Heart left ventricle (tissue), 16 donors: ENCODE results near the gene GRB2. TPM values are rescaled to one million over a fixed set of nuclear protein-coding genes. Genes with fewer than 3 reads are reported as not detected.
"Not testable (repeated sequence)": the region's sequence is repeated elsewhere in the genome, so short reads cannot be mapped to it uniquely, and the experiment has no call there.

Experiments
- ATAC-seq, 4 donors: fragments of 200-7000 bp; cut with Tn5 transposase; one replicate each; pipeline ENCODE4 v1.9.1; 2020 to 2022; ENCODE audit warnings: moderate library complexity in 4 of 4, mild to moderate bottlenecking in 3 of 4, moderate number of reproducible peaks in 1 of 4
- DNase-seq, 5 donors: peaks; one replicate each; pipeline ENCODE4 v3.0.0-alpha.2; 2020
- H3K27ac ChIP-seq, 12 donors: fragments of 200-600 bp; sonication (generic) in 4 of 12; one replicate each; pipeline versions ENCODE4 v1.5.0 to v1.8.0; 2016 to 2022; ENCODE audit warnings: mild to moderate bottlenecking in 2 of 12
- H3K27me3 ChIP-seq, 9 donors: fragments of 200-600 bp; sonication (generic) in 2 of 9; one replicate each; pipeline versions ENCODE4 v1.5.1 to v1.8.0; 2016 to 2022; ENCODE audit warnings: mild to moderate bottlenecking in 3 of 9
- H3K36me3 ChIP-seq, 9 donors: fragments of 200-600 bp; sonication (generic) in 2 of 9; one replicate each; pipeline versions ENCODE4 v1.5.0 to v1.8.0; 2018 to 2022; ENCODE audit warnings: mild to moderate bottlenecking in 2 of 9
- H3K4me1 ChIP-seq, 12 donors: fragments of 200-600 bp; sonication (generic) in 4 of 12; one replicate each; pipeline versions ENCODE4 v1.5.0 to v1.8.0; 2016 to 2022; ENCODE audit warnings: mild to moderate bottlenecking in 3 of 12
- H3K4me3 ChIP-seq, 12 donors: fragments of 200-600 bp; sonication (generic) in 4 of 12; one replicate each; pipeline versions ENCODE4 v1.5.0 to v1.8.0; 2017 to 2022; ENCODE audit warnings: mild to moderate bottlenecking in 9 of 12, moderate library complexity in 4 of 12
- H3K9me3 ChIP-seq, 12 donors: fragments of 200-600 bp; sonication (generic) in 4 of 12; one replicate each; pipeline versions ENCODE4 v1.5.0 to v1.8.0; 2016 to 2022; ENCODE audit warnings: mild to moderate bottlenecking in 1 of 12
- CTCF ChIP-seq, 12 donors: fragments of 200-600 bp; sonication (generic) in 4 of 12; IDR thresholded peaks; one replicate each; pipeline versions ENCODE4 v1.5.0 to v1.8.0; 2018 to 2022; ENCODE audit warnings: antibody characterized with exemption in 12 of 12, mild to moderate bottlenecking in 5 of 12
- POLR2A ChIP-seq, 2 donors: fragments of 450-650 bp; IDR thresholded peaks; one replicate each; pipeline ENCODE4 v1.6.1; 2017; ENCODE audit warnings: antibody characterized with exemption in 2 of 2, mild to moderate bottlenecking in 2 of 2, moderate library complexity in 2 of 2
- WGBS, 4 donors: extraction: QIAGEN DNeasy Blood & Tissue Kit in 2 of 4; methylation state at CpG; one replicate each; pipeline versions ENCODE4 v1.1.5 to v1.1.7; 2013 to 2018; 5-methylcytosine and 5-hydroxymethylcytosine counted together
- intact Hi-C, 10 donors: fragments of 100-400 bp; cut with DNase I; formaldehyde crosslinking; loops; one replicate each; pipeline versions ENCODE4 v1.11.1 to v1.14.2; 2022
- polyA plus RNA-seq, 2 donors: library from polyadenylated mRNA; stranded (reverse); fragments of 200-250 nt; gene quantifications; one replicate each; pipeline ENCODE4 v1.2.3, GENCODE V29; 2013
- total RNA-seq, 9 donors: library from RNA; depleted of rRNA in 2 of 9; stranded (reverse); fragments of >200 nt in 2 of 9; fragmentation: NEBNext Ultra II Directional in 3 of 9; extraction: Animal tissue kit (Norgen Biotek cat#: 25700) in 3 of 9; gene quantifications; one replicate each; pipeline versions ENCODE4 v1.1.0 to v1.2.4, GENCODE V29; 2016 to 2023
- donor health status: ischemic (EF 13 %, LVEDD 7.1; RV severe dilation, severe dysfunction).
- donor health status: healthy with polysubstance abuse.
- donor health status: DM: no; HTN: yes; CAD: no.
- donor health status: DM: no; HTN: no; CAD: no.
- donor health status: ischemic (EF 25% LVEDD 6.9; RV normal size, moderate dysfunction).
- donor health status: ischemic (EF 25% LVEDD 5.7; RV mildly dilated, moderate dysfunction).
- donor health status: healthy.
- donor health status: DM: yes; HTN: yes; CAD: no.
- donor health status: ischemic (EF 35%, LVEDD 5.7; RV mildly dilated, moderate dysfunction).
- donor health status: nonischemic (EF 11% LVEDD 7.7; RV severe dilation, severe dysfunction).
- donor health status: DM: yes; HTN: yes; CAD: no.
- donor health status: PGD.
- donor health status: ischemic (EF 29% LVEDD 5.4; RV normal size, mild dysfunction).
- donor health status: nonischemic (EF 23%, LVEDD 6.1; RV moderate dilation, normal function).

Gene GRB2
- total and polyA plus RNA-seq, 11 donors, result 24.5 to 145 (median 67.7) TPM

DNA sequence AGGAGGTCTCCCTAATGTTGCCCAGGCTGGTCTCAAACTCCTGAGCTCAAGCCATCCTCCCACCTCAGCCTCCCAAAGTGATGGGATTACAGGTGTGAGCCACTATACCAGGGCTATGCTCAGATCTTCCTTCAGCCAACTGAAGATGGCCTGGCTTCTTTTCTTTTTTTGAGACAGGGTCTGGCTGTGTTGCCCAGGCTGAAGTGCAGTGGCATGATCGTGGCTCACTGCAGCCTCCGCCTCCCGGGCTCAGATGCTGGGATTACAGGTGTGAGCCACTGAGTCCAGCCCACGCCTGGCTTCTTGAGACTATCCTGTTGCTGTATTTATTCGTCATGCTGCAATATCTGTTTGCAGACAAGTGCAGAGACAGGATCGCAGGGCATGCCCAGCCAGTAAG lies 120.4 kb downstream of the GRB2 start:
- WGBS, 4 donors, result 80 to 94% (median 85%) methylated on average over 6 of the region's 6 CpGs
- TF ChIP-seq CTCF (IDR thresholded peaks at IDR 0.05) (no peak), POLR2A (IDR thresholded peaks at IDR 0.05) (no peak)

GRCh38 chr17:75280189-75280588 lies 125.3 kb downstream of the GRB2 start:
- not testable (repeated sequence) for H3K9me3 ChIP-seq, H3K27me3 ChIP-seq, H3K27ac ChIP-seq, H3K4me3 ChIP-seq, DNase-seq, ATAC-seq, H3K4me1 ChIP-seq
- intact Hi-C loops, result loop anchor here in 2 of 10 donors (10.0 kb wide), 2 partner anchors 125 to 235 kb away; partner anchors contain the start of genes CASKIN2 (in 1 of the 2), GRB2 (in 1 of the 2) and TSEN54 (in 1 of the 2)
- 97 to 98% (median 98%) methylated on average over 4 of the region's 4 CpGs for WGBS, 4 donors
- H3K36me3 ChIP-seq, result peaks cover 0 to 66% (median 25%) of the 10 kb centered on the region in 9 donors

More for the DNA sequence above, 120.4 kb downstream of the GRB2 start:
- Histone ChIP-seq H3K27ac (no peak overlapping the region), H3K4me1 (peaks cover 0 to 15% (median 4%) of the 10 kb centered on the region in 12 donors), H3K27me3 (no peaks in the 10 kb centered on the region), H3K9me3 (no peaks in the 10 kb centered on the region), H3K4me3 (no peak overlapping the region), H3K36me3 (peaks cover 0 to 57% (median 28%) of the 10 kb centered on the region in 9 donors)
- no peak for ATAC-seq
- no peak for DNase-seq
- intact Hi-C loops, result loop anchor here in 2 of 10 donors (10.0 kb wide), 2 partner anchors 120 to 230 kb away; partner anchors contain the start of genes CASKIN2 (in 1 of the 2), GRB2 (in 1 of the 2) and TSEN54 (in 1 of the 2)

- Histone ChIP-seq H3K4me1 (peaks cover 0 to 11% (median 6%) of the 10 kb centered on the region in 12 donors), H3K27me3 (no peaks in the 10 kb centered on the region), H3K4me3 (no peak overlapping the region), H3K27ac (no peak overlapping the region), H3K9me3 (no peaks in the 10 kb centered on the region), H3K36me3 (peaks cover 0 to 66% (median 18%) of the 10 kb centered on the region in 9 donors)
- ATAC-seq (no peak), DNase-seq (no peak)
- intact Hi-C loops, result loop anchor here in 1 of 10 donors (10.0 kb wide), 1 partner anchor 57 kb away; no protein-coding TSS in a partner anchor
- 87 to 97% (median 88%) methylated on average over 6 of the region's 6 CpGs for WGBS, 4 donors
- TF ChIP-seq POLR2A (IDR thresholded peaks at IDR 0.05), result no peak
- no peak for TF ChIP-seq CTCF (IDR thresholded peaks at IDR 0.05)
Observed at GRCh38 chr17:75277664-75278071, 127.8 kb downstream of the GRB2 start.

DNA sequence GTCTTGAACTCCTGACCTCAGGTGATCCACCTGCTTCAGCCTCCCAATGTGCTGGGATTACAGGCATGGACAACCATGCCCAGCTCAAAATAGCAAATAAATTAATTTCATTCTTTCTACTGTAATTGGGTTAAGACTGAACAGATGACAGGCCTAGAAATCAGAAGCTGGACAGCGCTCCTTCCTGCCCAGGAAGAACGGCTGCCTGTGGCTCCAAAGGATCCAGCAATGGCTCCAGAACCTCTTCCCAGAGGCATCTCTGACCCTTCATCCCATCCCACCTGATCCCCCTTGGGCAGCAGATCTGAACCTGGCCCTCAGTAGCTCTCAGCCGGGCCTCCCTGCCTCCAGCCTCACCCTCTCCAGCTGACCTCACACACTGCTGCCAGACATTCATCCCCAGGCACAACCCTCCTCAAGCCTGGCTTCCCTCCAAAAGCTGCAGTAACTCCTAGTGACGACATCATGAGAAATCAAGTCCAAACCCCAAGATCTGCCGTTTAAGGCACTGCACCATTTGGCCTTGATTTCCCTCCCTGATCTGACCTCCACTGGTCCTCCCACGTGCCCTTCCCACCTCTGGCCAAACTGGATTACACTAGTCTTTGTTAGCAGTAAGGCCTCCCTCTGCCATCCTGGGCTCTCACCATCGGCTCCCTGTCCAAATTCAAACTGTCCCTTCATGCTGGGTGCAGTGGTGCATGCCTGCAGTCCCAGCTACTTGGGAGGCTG lies 131.3 kb downstream of the GRB2 start:
- WGBS, 4 donors, result 66 to 75% (median 70%) methylated on average over 7 of the region's 7 CpGs
- no peak for ATAC-seq

More for the DNA sequence above, 131.3 kb downstream of the GRB2 start:
- H3K9me3 ChIP-seq, result no peaks in the 10 kb centered on the region
- H3K36me3 ChIP-seq, result peaks cover 0 to 43% (median 8%) of the 10 kb centered on the region in 9 donors
- no peak overlapping the region for H3K27ac ChIP-seq
- peaks cover 0 to 33% (median 22%) of the 10 kb centered on the region in 12 donors for H3K4me1 ChIP-seq
- H3K27me3 ChIP-seq, result no peaks in the 10 kb centered on the region
- no peak for DNase-seq
- intact Hi-C loops, result loop anchor here in 2 of 10 donors (5.0 to 10.0 kb wide), 3 partner anchors 61 to 313 kb away; partner anchors contain the start of gene MYO15B (in 1 of the 2)
- no peak for TF ChIP-seq POLR2A (IDR thresholded peaks at IDR 0.05)
- no peak for TF ChIP-seq CTCF (IDR thresholded peaks at IDR 0.05)
- no peak overlapping the region for H3K4me3 ChIP-seq
